IPS-20b (cell line): Measurements from ENCODE around the gene OR10G6.

Experiments
- H3K27ac ChIP-seq: one replicate; pipeline ENCODE4 v1.5.1; 2013; ENCODE audit warnings: low read length
- H3K27me3 ChIP-seq: 2 replicates; pipeline ENCODE4 v1.6.1; 2013; ENCODE audit warnings: mild to moderate bottlenecking, low read length, inconsistent platforms; ENCODE audit not compliant: insufficient read depth
- H3K36me3 ChIP-seq: 2 replicates; pipeline ENCODE4 v1.6.1; 2013; ENCODE audit warnings: low read depth, mild to moderate bottlenecking, inconsistent platforms, low read length, moderate library complexity; ENCODE audit not compliant: insufficient read depth
- H3K4me1 ChIP-seq: 2 replicates; pipeline ENCODE4 v1.6.1; 2013; ENCODE audit warnings: mild to moderate bottlenecking, control low read depth, inconsistent platforms, low read length, moderate library complexity; ENCODE audit not compliant: insufficient read depth
- H3K4me3 ChIP-seq: 2 replicates; pipeline ENCODE4 v1.5.1; 2013; ENCODE audit warnings: mild to moderate bottlenecking, low read length, inconsistent platforms
- H3K9ac ChIP-seq: 2 replicates; pipeline ENCODE4 v1.6.1; 2013; ENCODE audit warnings: low read depth, mild to moderate bottlenecking, inconsistent platforms, low read length, moderate library complexity
- H3K9me3 ChIP-seq: 2 replicates; pipeline ENCODE4 v1.6.1; 2013; ENCODE audit warnings: mild to moderate bottlenecking, low read depth, low read length, inconsistent platforms; ENCODE audit not compliant: insufficient read depth

Gene OR10G6

GRCh38 chr11:123973816-123974215 is 21.1 kb downstream of the OR10G6 start:
- Histone ChIP-seq H3K27me3 (no peaks in the 10 kb centered on the region), H3K36me3 (no peaks in the 10 kb centered on the region), H3K9ac (no peak overlapping the region), H3K9me3 (no peaks in the 10 kb centered on the region), H3K4me1 (no peaks in the 10 kb centered on the region), H3K27ac (no peak overlapping the region), H3K4me3 (no peak overlapping the region)

GRCh38 chr11:123956752-123957151 is 38.2 kb downstream of the OR10G6 start:
- H3K4me3 ChIP-seq, result no peak overlapping the region
- H3K27ac ChIP-seq, result no peak overlapping the region
- H3K4me1 ChIP-seq, result no peaks in the 10 kb centered on the region
- H3K9me3 ChIP-seq, result peaks cover 5% of the 10 kb centered on the region; the same call in 1 of the 2 replicates
- no peaks in the 10 kb centered on the region for H3K27me3 ChIP-seq
- H3K36me3 ChIP-seq, result no peaks in the 10 kb centered on the region
- H3K9ac ChIP-seq, result no peak overlapping the region

- no peaks in the 10 kb centered on the region for H3K27me3 ChIP-seq
- H3K4me1 ChIP-seq, result no peaks in the 10 kb centered on the region
- no peaks in the 10 kb centered on the region for H3K36me3 ChIP-seq
- no peak overlapping the region for H3K9ac ChIP-seq
- H3K4me3 ChIP-seq, result no peak overlapping the region
- no peaks in the 10 kb centered on the region for H3K9me3 ChIP-seq
- no peak overlapping the region for H3K27ac ChIP-seq
Observed at GRCh38 chr11:123945132-123945531, 49.8 kb downstream of the OR10G6 start.
